ENCODE measurements around the gene SETD6. TPM values are rescaled to one million over a fixed set of nuclear protein-coding genes. Genes with fewer than 3 reads are reported as not detected.

SETD6 gene
- total RNA-seq, 1 donor from 2014 or later, result 12.5 TPM

GRCh38 chr16:58519707-58520106 is 4.4 kb downstream of the SETD6 start:
- no peak for TF ChIP-seq CTCF (IDR thresholded peaks at IDR 0.05; ENCODE audit: insufficient read depth, low read length, poor library complexity, severe bottlenecking)
- Histone ChIP-seq H3K36me3 (ENCODE audit: control insufficient read depth, insufficient read depth, low read length) (peaks cover 7% of the 10 kb centered on the region), H3K27me3 (ENCODE audit: control insufficient read depth, insufficient read depth, low read length) (no peaks in the 10 kb centered on the region), H3K4me3 (ENCODE audit: low read depth, low read length) (no peak overlapping the region)
- DNase-seq (ENCODE audit: low read depth), result no peak

- no peak overlapping the region for H3K4me3 ChIP-seq (ENCODE audit: low read depth, low read length)
- TF ChIP-seq CTCF (IDR thresholded peaks at IDR 0.05; ENCODE audit: insufficient read depth, low read length, poor library complexity, severe bottlenecking), result no peak
- H3K27me3 ChIP-seq (ENCODE audit: control insufficient read depth, insufficient read depth, low read length), result no peaks in the 10 kb centered on the region
- peaks cover 6% of the 10 kb centered on the region for H3K36me3 ChIP-seq (ENCODE audit: control insufficient read depth, insufficient read depth, low read length)
- no peak for DNase-seq (ENCODE audit: low read depth)
Measured at GRCh38 chr16:58530179-58530578, 14.9 kb downstream of the SETD6 start.

- Histone ChIP-seq H3K36me3 (ENCODE audit: control insufficient read depth, insufficient read depth, low read length) (peaks cover 6% of the 10 kb centered on the region), H3K4me3 (ENCODE audit: low read depth, low read length) (no peak overlapping the region), H3K27me3 (ENCODE audit: control insufficient read depth, insufficient read depth, low read length) (no peaks in the 10 kb centered on the region)
- DNase-seq (ENCODE audit: low read depth), result no peak
- TF ChIP-seq CTCF (IDR thresholded peaks at IDR 0.05; ENCODE audit: insufficient read depth, low read length, poor library complexity, severe bottlenecking), result no peak
Measured at GRCh38 chr16:58532414-58532813, 17.1 kb downstream of the SETD6 start.

- Histone ChIP-seq H3K4me3 (ENCODE audit: low read depth, low read length) (no peak overlapping the region), H3K27me3 (ENCODE audit: control insufficient read depth, insufficient read depth, low read length) (no peaks in the 10 kb centered on the region), H3K36me3 (ENCODE audit: control insufficient read depth, insufficient read depth, low read length) (peaks cover 4% of the 10 kb centered on the region)
- TF ChIP-seq CTCF (IDR thresholded peaks at IDR 0.05; ENCODE audit: insufficient read depth, low read length, poor library complexity, severe bottlenecking), result no peak
- DNase-seq (ENCODE audit: low read depth), result no peak
Measured at GRCh38 chr16:58533751-58534470, 18.6 kb downstream of the SETD6 start.

GRCh38 chr16:58535100-58535499 is 19.8 kb downstream of the SETD6 start:
- H3K27me3 ChIP-seq (ENCODE audit: control insufficient read depth, insufficient read depth, low read length), result no peaks in the 10 kb centered on the region
- DNase-seq (ENCODE audit: low read depth), result no peak
- H3K36me3 ChIP-seq (ENCODE audit: control insufficient read depth, insufficient read depth, low read length), result peaks cover 4% of the 10 kb centered on the region
- no peak overlapping the region for H3K4me3 ChIP-seq (ENCODE audit: low read depth, low read length)
- TF ChIP-seq CTCF (IDR thresholded peaks at IDR 0.05; ENCODE audit: insufficient read depth, low read length, poor library complexity, severe bottlenecking), result no peak

- no peaks in the 10 kb centered on the region for H3K27me3 ChIP-seq (ENCODE audit: control insufficient read depth, insufficient read depth, low read length)
- TF ChIP-seq CTCF (IDR thresholded peaks at IDR 0.05; ENCODE audit: insufficient read depth, low read length, poor library complexity, severe bottlenecking), result no peak
- no peak for DNase-seq (ENCODE audit: low read depth)
- H3K36me3 ChIP-seq (ENCODE audit: control insufficient read depth, insufficient read depth, low read length), result peaks cover 4% of the 10 kb centered on the region
- no peak overlapping the region for H3K4me3 ChIP-seq (ENCODE audit: low read depth, low read length)
Measured at GRCh38 chr16:58536278-58536677, 21.0 kb downstream of the SETD6 start.
